ENCODE measurements around the gene FOXP1. TPM values are rescaled to one million over a fixed set of nuclear protein-coding genes. Genes with fewer than 3 reads are reported as not detected.

Gene FOXP1
- total RNA-seq, 4 donors from 2014 or later: 103 to 173 (median 140) TPM

DNA sequence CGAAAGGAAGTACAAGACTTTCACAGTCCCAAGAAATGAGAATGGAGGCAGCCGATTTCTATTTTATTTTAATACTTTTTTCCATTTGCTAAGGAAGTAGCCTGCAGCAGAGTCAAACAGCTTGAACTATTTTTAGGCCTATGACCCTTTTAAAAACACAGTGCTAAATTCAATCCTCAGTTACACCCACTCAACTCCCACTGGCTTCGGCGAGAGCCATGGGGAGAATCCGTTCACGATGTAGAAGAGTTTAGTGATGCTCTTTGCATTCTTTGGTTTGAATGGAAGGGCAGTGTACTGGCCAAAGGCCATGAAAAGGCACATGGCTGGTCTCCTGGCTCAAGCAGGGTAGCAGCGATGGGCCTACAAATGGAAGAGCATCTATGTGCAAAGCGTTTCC, 343.5 kb downstream of the FOXP1 start:
- TF ChIP-seq, protein P1, sequence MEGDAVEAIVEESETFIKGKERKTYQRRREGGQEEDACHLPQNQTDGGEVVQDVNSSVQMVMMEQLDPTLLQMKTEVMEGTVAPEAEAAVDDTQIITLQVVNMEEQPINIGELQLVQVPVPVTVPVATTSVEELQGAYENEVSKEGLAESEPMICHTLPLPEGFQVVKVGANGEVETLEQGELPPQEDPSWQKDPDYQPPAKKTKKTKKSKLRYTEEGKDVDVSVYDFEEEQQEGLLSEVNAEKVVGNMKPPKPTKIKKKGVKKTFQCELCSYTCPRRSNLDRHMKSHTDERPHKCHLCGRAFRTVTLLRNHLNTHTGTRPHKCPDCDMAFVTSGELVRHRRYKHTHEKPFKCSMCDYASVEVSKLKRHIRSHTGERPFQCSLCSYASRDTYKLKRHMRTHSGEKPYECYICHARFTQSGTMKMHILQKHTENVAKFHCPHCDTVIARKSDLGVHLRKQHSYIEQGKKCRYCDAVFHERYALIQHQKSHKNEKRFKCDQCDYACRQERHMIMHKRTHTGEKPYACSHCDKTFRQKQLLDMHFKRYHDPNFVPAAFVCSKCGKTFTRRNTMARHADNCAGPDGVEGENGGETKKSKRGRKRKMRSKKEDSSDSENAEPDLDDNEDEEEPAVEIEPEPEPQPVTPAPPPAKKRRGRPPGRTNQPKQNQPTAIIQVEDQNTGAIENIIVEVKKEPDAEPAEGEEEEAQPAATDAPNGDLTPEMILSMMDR (IDR thresholded peaks at IDR 0.05): no peak
- TF ChIP-seq POLR2A (IDR thresholded peaks at IDR 0.05): no peak
- H3K36me3 ChIP-seq: no peaks in the 10 kb centered on the region
- peaks cover 0 to 16% (median 0%) of the 10 kb centered on the region in 4 donors for H3K4me1 ChIP-seq
- peak overlapping the region in 1 of 4 donors; percentile 19 for H3K27ac ChIP-seq
- no peaks in the 10 kb centered on the region for H3K9me3 ChIP-seq
- H3K4me3 ChIP-seq: no peak overlapping the region
- no peaks in the 10 kb centered on the region for H3K27me3 ChIP-seq
- no peak for DNase-seq

GRCh38 chr3:71238355-71238757, 345.2 kb downstream of the FOXP1 start:
- Histone ChIP-seq H3K9me3 (no peaks in the 10 kb centered on the region), H3K36me3 (no peaks in the 10 kb centered on the region), H3K4me3 (no peak overlapping the region), H3K4me1 (peaks cover 0 to 12% (median 0%) of the 10 kb centered on the region in 4 donors), H3K27ac (no peak overlapping the region), H3K27me3 (no peaks in the 10 kb centered on the region)
- TF ChIP-seq POLR2A (IDR thresholded peaks at IDR 0.05): no peak
- TF ChIP-seq, protein P1 (IDR thresholded peaks at IDR 0.05): no peak
- DNase-seq: no peak

DNA sequence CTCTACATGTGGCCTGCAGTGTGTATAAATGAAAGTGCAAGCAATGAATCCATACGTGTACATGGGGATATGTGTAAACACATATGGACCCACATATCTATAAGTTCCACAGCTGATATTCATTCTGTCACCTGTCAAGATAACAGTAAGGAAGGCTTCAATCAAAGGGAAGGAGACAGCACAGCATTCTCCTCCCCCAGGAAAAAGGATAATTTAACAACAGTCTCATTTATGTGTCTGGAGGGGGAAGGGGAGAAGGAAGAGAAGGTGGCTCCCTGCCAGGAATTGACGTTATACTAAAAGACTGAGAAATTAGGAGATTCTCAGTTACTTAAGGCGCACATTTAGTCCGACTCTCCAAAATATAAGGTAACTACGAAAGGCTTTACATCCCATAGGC, 345.9 kb downstream of the FOXP1 start:
- no peak overlapping the region for H3K27ac ChIP-seq
- H3K4me1 ChIP-seq: peaks cover 0 to 12% (median 0%) of the 10 kb centered on the region in 4 donors
- no peaks in the 10 kb centered on the region for H3K27me3 ChIP-seq
- no peak for TF ChIP-seq POLR2A (IDR thresholded peaks at IDR 0.05)
- TF ChIP-seq, protein P1 (IDR thresholded peaks at IDR 0.05): no peak
- no peaks in the 10 kb centered on the region for H3K9me3 ChIP-seq
- H3K4me3 ChIP-seq: no peak overlapping the region
- no peak for DNase-seq
- H3K36me3 ChIP-seq: no peaks in the 10 kb centered on the region

- DNase-seq: no peak
- Histone ChIP-seq H3K27ac (no peak overlapping the region), H3K4me3 (no peak overlapping the region), H3K36me3 (no peaks in the 10 kb centered on the region), H3K4me1 (peaks cover 0 to 12% (median 0%) of the 10 kb centered on the region in 4 donors), H3K9me3 (no peaks in the 10 kb centered on the region), H3K27me3 (no peaks in the 10 kb centered on the region)
- TF ChIP-seq POLR2A (IDR thresholded peaks at IDR 0.05): no peak
- TF ChIP-seq, protein P1 (IDR thresholded peaks at IDR 0.05): no peak
Measured at GRCh38 chr3:71235846-71236245, 347.7 kb downstream of the FOXP1 start.

- Histone ChIP-seq H3K4me3 (no peak overlapping the region), H3K27me3 (no peaks in the 10 kb centered on the region), H3K36me3 (no peaks in the 10 kb centered on the region), H3K4me1 (peaks cover 0 to 5% (median 0%) of the 10 kb centered on the region in 4 donors), H3K9me3 (no peaks in the 10 kb centered on the region), H3K27ac (no peak overlapping the region)
- no peak for DNase-seq
- TF ChIP-seq POLR2A (IDR thresholded peaks at IDR 0.05): no peak
- TF ChIP-seq, protein P1 (IDR thresholded peaks at IDR 0.05): no peak
Measured at GRCh38 chr3:71232895-71233294, 350.6 kb downstream of the FOXP1 start.

DNA sequence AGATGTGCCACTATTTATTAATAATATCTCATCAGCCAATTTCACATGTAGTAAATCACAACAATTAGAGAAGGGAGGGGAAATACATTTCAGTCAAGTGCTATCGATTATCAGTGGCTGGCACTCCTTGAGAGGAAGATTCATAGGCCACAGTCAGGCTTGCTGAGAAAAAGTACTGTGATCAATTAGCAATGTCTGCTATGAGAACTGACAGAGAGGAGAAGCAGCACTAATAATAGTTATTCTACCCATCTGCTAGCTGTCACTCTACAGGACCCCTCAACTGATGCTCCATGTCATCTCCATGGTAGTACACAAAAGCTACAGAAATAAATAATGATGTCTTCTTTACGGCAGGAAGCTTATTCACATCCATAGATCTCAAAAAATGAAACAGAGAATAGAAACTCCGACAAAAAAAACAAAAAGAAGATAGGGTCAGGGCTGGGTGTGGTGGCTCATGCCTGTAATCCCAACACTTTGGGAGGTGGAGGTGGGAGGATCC, 351.3 kb downstream of the FOXP1 start:
- Histone ChIP-seq H3K27ac (no peak overlapping the region), H3K27me3 (no peaks in the 10 kb centered on the region), H3K36me3 (no peaks in the 10 kb centered on the region), H3K4me3 (no peak overlapping the region), H3K4me1 (no peaks in the 10 kb centered on the region), H3K9me3 (no peaks in the 10 kb centered on the region)
- TF ChIP-seq POLR2A (IDR thresholded peaks at IDR 0.05): no peak
- TF ChIP-seq, protein P1 (IDR thresholded peaks at IDR 0.05): no peak
- no peak for DNase-seq
